Activated effector memory CD4-positive, alpha-beta T cell treated with Interleukin-2 at 50 U/mL for 16 hours (primary cell): ENCODE measurements around the gene BLCAP.
"Not testable (repeated sequence)": the region's sequence is repeated elsewhere in the genome, so short reads cannot be mapped to it uniquely, and the experiment has no call there.

Source experiments
- DNase-seq: peaks from one replicate; pipeline ENCODE4 v3.0.0-alpha.2; 2020

The BLCAP gene

GRCh38 chr20:37554721-37555298, 27.1 kb upstream of the BLCAP start:
- not testable (repeated sequence) for DNase-seq

GRCh38 chr20:37552415-37552814, 24.7 kb upstream of the BLCAP start:
- DNase-seq = no peak

- not testable (repeated sequence) for DNase-seq
These were observed 24.0 kb upstream of the BLCAP start for GRCh38 chr20:37551660-37552059.

GRCh38 chr20:37550101-37550920, 22.6 kb upstream of the BLCAP start:
- not testable (repeated sequence) for DNase-seq

GRCh38 chr20:37547912-37548311, 20.2 kb upstream of the BLCAP start:
- no peak for DNase-seq

- DNase-seq = no peak
These were observed 17.8 kb upstream of the BLCAP start for GRCh38 chr20:37545516-37545915.

GRCh38 chr20:37544386-37544785, 16.7 kb upstream of the BLCAP start:
- no peak for DNase-seq

GRCh38 chr20:37543828-37544227, 16.2 kb upstream of the BLCAP start:
- no peak for DNase-seq

GRCh38 chr20:37542281-37542680, 14.6 kb upstream of the BLCAP start:
- no peak for DNase-seq

- DNase-seq = no peak
These were observed 13.7 kb upstream of the BLCAP start for GRCh38 chr20:37541326-37541725.

GRCh38 chr20:37540838-37541237, 13.2 kb upstream of the BLCAP start:
- DNase-seq = not testable (repeated sequence)

- DNase-seq = no peak
These were observed 12.3 kb upstream of the BLCAP start for GRCh38 chr20:37540001-37540400.

GRCh38 chr20:37539424-37539823, 11.7 kb upstream of the BLCAP start:
- no peak for DNase-seq

- no peak for DNase-seq
These were observed 10.3 kb upstream of the BLCAP start for GRCh38 chr20:37538003-37538402.

- no peak for DNase-seq
These were observed 9.8 kb upstream of the BLCAP start for GRCh38 chr20:37537505-37537904.

- DNase-seq = no peak
These were observed 7.9 kb upstream of the BLCAP start for GRCh38 chr20:37535443-37536132.

GRCh38 chr20:37534401-37535157, 6.9 kb upstream of the BLCAP start:
- DNase-seq = no peak

GRCh38 chr20:37533154-37533715, 5.6 kb upstream of the BLCAP start:
- DNase-seq = no peak

GRCh38 chr20:37531856-37532255, 4.2 kb upstream of the BLCAP start:
- no peak for DNase-seq

- DNase-seq = no peak
These were observed 3.0 kb upstream of the BLCAP start for GRCh38 chr20:37530696-37531095.

- no peak for DNase-seq
These were observed 2.4 kb upstream of the BLCAP start for GRCh38 chr20:37529968-37530600.

- DNase-seq = no peak
These were observed 1.7 kb upstream of the BLCAP start for GRCh38 chr20:37529214-37529967.
